Natural killer cell (primary cell): ENCODE measurements around the gene MGAT5B. TPM values are rescaled to one million over a fixed set of nuclear protein-coding genes. Genes with fewer than 3 reads are reported as not detected.

ENCODE experiments used
- ATAC-seq, 3 donors: fragments of 150-1000 bp in 2 of 3; fragments of 200-7000 bp in 1 of 3; cut with Tn5 transposase; 1 replicate in 1 of 3; 2 replicates in 2 of 3; pipeline ENCODE4 v1.10.0; 2021; ENCODE audit warnings: mild to moderate bottlenecking in 2 of 3, moderate library complexity in 2 of 3
- DNase-seq, 2 donors: peaks; one replicate each; pipeline versions ENCODE4 v3.0.0 to v3.0.0-alpha.2; 2013 to 2021; ENCODE audit warnings: mixed read lengths in 1 of 2
- H3K27ac ChIP-seq: one replicate; pipeline ENCODE4 v1.5.1; 2013; ENCODE audit warnings: mild to moderate bottlenecking, low read length
- H3K27me3 ChIP-seq: one replicate; pipeline ENCODE4 v1.6.1; 2013; ENCODE audit warnings: low read length; ENCODE audit not compliant: control insufficient read depth, insufficient read depth
- H3K36me3 ChIP-seq: one replicate; pipeline ENCODE4 v1.6.1; 2013; ENCODE audit warnings: low read length; ENCODE audit not compliant: control insufficient read depth, insufficient read depth
- H3K4me1 ChIP-seq: one replicate; pipeline ENCODE4 v1.6.1; 2013; ENCODE audit warnings: low read length; ENCODE audit not compliant: control insufficient read depth, insufficient read depth
- H3K4me3 ChIP-seq: one replicate; pipeline ENCODE4 v1.5.1; 2013; ENCODE audit warnings: low read length
- H3K9me3 ChIP-seq: one replicate; pipeline ENCODE4 v1.6.1; 2013; ENCODE audit warnings: low read length; ENCODE audit not compliant: control insufficient read depth, insufficient read depth
- H3K27ac Mint-ChIP-seq, 2 donors: one replicate each; pipeline ENCODE4 v1.8.0; 2022; ENCODE audit warnings: mild to moderate bottlenecking in 2 of 2, mixed read lengths in 2 of 2, moderate library complexity in 1 of 2
- H3K27me3 Mint-ChIP-seq, 2 donors: one replicate each; pipeline ENCODE4 v1.8.0; 2022; ENCODE audit warnings: low read depth in 2 of 2, mixed read lengths in 2 of 2
- H3K36me3 Mint-ChIP-seq: one replicate; pipeline ENCODE4 v1.8.0; 2022; ENCODE audit warnings: mixed read lengths
- H3K4me1 Mint-ChIP-seq, 2 donors: one replicate each; pipeline ENCODE4 v1.8.0; 2022; ENCODE audit warnings: mixed read lengths in 2 of 2
- H3K4me3 Mint-ChIP-seq: one replicate; pipeline ENCODE4 v1.8.0; 2022; ENCODE audit warnings: mild to moderate bottlenecking, moderate library complexity, mixed read lengths
- H3K9me3 Mint-ChIP-seq, 2 donors: one replicate each; pipeline ENCODE4 v1.8.0; 2022; ENCODE audit warnings: mixed read lengths in 2 of 2
- WGBS: methylation state at CpG from one replicate; pipeline ENCODE4 v1.1.7; 2013; ENCODE audit warnings: missing lambda C conversion rate; ENCODE audit not compliant: insufficient coverage; 5-methylcytosine and 5-hydroxymethylcytosine counted together
- intact Hi-C: fragments of 100-400 bp; cut with micrococcal nuclease; formaldehyde crosslinking; loops from one replicate; pipeline ENCODE4 v1.14.2; 2022
- total RNA-seq, 4 donors: library from RNA; stranded (reverse); fragments of 120-200 nt in 1 of 4; gene quantifications; one replicate each; pipeline versions ENCODE4 v1.2.3 to v1.2.4, GENCODE V29; 2013 to 2022
- TF ChIP-seq, protein P1 (sequence below): fragments of 200-600 bp; IDR thresholded peaks from one replicate; pipeline ENCODE4 v1.8.0; 2022; ENCODE audit warnings: antibody characterized with exemption

The MGAT5B gene
- total RNA-seq, 3 donors from 2014 or later (not counting 1 experiment from before 2014, with no cell fraction given): not detected

DNA sequence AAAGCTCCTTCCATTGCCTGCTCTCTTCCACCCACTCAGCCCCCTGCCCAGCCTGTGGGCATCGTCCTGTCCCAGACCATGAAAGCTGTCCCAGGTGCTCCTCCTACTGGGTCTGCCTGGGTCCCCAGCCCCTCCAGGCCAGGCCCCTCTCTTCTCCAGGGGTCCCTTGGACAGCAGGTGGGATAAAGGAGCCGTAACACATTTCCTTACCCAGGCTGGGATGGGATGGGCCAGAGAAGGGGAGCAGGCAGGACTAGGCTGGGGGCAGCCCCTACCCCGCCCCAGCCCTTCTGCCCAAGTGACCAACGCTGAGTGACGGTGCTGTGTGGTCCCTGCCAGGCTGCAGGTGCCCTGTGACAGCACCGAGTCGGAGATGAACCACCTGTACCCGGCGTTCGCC lies 80.1 kb downstream of the MGAT5B start:
- Histone ChIP-seq H3K9me3 (no peaks in the 10 kb centered on the region), H3K36me3 (no peaks in the 10 kb centered on the region), H3K4me3 (no peak overlapping the region), H3K27ac (no peak overlapping the region), H3K4me1 (no peaks in the 10 kb centered on the region), H3K27me3 (no peaks in the 10 kb centered on the region)
- Mint-ChIP-seq H3K27ac (no peak overlapping the region), H3K4me3 (no peak overlapping the region), H3K36me3 (no peaks in the 10 kb centered on the region), H3K27me3 (no peaks in the 10 kb centered on the region), H3K9me3 (no peaks in the 10 kb centered on the region), H3K4me1 (no peaks in the 10 kb centered on the region)
- ATAC-seq (no peak), DNase-seq (no peak)
- intact Hi-C loops: no loop called here
- TF ChIP-seq, protein P1, sequence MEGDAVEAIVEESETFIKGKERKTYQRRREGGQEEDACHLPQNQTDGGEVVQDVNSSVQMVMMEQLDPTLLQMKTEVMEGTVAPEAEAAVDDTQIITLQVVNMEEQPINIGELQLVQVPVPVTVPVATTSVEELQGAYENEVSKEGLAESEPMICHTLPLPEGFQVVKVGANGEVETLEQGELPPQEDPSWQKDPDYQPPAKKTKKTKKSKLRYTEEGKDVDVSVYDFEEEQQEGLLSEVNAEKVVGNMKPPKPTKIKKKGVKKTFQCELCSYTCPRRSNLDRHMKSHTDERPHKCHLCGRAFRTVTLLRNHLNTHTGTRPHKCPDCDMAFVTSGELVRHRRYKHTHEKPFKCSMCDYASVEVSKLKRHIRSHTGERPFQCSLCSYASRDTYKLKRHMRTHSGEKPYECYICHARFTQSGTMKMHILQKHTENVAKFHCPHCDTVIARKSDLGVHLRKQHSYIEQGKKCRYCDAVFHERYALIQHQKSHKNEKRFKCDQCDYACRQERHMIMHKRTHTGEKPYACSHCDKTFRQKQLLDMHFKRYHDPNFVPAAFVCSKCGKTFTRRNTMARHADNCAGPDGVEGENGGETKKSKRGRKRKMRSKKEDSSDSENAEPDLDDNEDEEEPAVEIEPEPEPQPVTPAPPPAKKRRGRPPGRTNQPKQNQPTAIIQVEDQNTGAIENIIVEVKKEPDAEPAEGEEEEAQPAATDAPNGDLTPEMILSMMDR: no peak
- WGBS: 94% methylated on average over 10 of the region's 10 CpGs

DNA sequence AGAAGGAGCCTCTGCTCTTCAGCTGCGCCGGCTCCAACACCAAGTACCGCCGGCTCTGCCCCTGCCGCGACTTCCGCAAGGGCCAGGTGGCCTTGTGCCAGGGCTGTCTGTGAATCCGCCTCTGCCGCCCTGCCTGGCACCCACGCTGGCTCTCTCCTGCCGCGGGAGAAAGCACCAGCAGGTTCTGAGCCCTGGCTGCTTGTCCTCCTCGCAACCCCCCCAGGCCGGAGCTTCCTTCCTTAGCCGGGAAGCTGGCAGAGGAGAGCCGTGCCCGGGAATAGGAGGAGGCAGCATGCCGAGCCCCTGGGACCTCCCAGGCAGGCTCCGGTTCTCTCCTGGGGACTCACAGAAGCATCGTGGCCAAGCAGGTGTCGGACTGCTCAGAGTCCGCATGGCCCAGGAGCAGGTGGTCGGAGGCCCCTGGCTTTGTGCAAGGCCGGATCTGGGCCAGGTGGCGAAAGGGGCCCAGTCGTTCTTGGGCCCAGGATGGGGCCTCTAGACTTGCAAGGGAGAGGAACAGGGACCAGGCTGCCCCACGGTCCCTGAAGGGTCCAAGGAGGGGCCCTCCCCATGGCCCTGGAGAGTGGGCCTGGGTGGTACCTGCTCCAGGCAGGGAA lies 80.6 kb downstream of the MGAT5B start:
- Histone ChIP-seq H3K9me3 (no peaks in the 10 kb centered on the region), H3K27ac (no peak overlapping the region), H3K27me3 (no peaks in the 10 kb centered on the region), H3K36me3 (no peaks in the 10 kb centered on the region), H3K4me1 (no peaks in the 10 kb centered on the region), H3K4me3 (no peak overlapping the region)
- WGBS: 94% methylated on average over 27 of the region's 27 CpGs
- H3K27ac Mint-ChIP-seq: no peak overlapping the region
- H3K9me3 Mint-ChIP-seq: no peaks in the 10 kb centered on the region
- ATAC-seq (no peak), DNase-seq (no peak)
- TF ChIP-seq, protein P1: no peak
- H3K36me3 Mint-ChIP-seq: no peaks in the 10 kb centered on the region
- intact Hi-C loops: no loop called here
- no peaks in the 10 kb centered on the region for H3K4me1 Mint-ChIP-seq
- H3K27me3 Mint-ChIP-seq: no peaks in the 10 kb centered on the region
- no peak overlapping the region for H3K4me3 Mint-ChIP-seq

DNA sequence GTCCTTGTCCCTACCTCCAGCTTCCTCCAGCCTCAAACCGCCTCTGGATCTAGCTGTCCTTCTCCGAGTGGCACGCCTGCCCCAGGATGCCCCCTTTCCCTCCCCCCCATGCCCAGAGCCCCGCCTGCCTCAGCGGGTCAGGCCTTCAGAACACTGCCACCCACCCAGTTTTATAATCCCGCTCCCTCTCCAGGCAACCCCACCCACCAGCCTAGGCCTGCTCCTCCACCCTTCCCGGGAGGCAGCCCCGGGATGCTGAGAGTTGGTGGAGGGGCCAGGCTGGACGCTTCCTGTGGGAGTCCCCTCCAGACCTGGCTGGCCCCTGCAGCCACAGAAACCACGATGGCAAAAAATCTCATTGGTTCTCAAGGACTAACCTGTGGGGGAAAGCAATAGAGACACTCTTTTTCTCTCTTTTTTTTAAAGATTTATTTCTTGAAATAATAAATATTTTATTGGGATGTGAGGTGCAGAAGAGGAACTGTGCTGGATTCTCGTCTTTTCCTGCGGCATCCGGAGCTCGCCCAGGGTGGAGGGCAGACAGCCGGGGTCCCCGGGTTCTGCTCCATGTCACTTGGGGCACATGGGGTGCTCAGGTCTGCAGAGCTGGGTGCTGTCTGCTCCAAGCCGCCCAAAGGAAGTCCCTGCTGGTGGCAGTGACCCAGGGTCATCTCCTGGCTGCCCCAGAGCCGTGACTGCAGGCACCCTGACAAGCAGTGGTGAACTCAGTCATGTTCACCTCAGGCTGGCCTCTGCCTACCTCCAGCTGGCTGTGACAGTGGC lies 81.9 kb downstream of the MGAT5B start:
- H3K9me3 ChIP-seq: no peaks in the 10 kb centered on the region
- Mint-ChIP-seq H3K9me3 (no peaks in the 10 kb centered on the region), H3K4me3 (no peak overlapping the region), H3K36me3 (no peaks in the 10 kb centered on the region), H3K27ac (no peak overlapping the region), H3K4me1 (no peaks in the 10 kb centered on the region), H3K27me3 (no peaks in the 10 kb centered on the region)
- no peaks in the 10 kb centered on the region for H3K4me1 ChIP-seq
- H3K27me3 ChIP-seq: no peaks in the 10 kb centered on the region
- H3K36me3 ChIP-seq: no peaks in the 10 kb centered on the region
- WGBS: 77% methylated on average over 17 of the region's 18 CpGs
- TF ChIP-seq, protein P1: no peak
- H3K4me3 ChIP-seq: no peak overlapping the region
- H3K27ac ChIP-seq: no peak overlapping the region
- intact Hi-C loops: no loop called here
- DNase-seq (no peak), ATAC-seq (no peak)
